Lower lobe of right lung (tissue), 2 donors: ENCODE results near the gene COL4A2. TPM values are rescaled to one million over a fixed set of nuclear protein-coding genes. Genes with fewer than 3 reads are reported as not detected.
"Not testable (repeated sequence)": the region's sequence is repeated elsewhere in the genome, so short reads cannot be mapped to it uniquely, and the experiment has no call there.

Experiments used
- ATAC-seq, 2 donors: fragments of 200-7000 bp; cut with Tn5 transposase; one replicate each; pipeline ENCODE4 v1.9.1; 2020 to 2022; ENCODE audit warnings: mild to moderate bottlenecking in 2 of 2, moderate library complexity in 2 of 2
- DNase-seq: peaks from one replicate; pipeline ENCODE4 v3.0.0-alpha.2; 2020
- H3K27ac ChIP-seq: fragments of 200-600 bp; one replicate; pipeline ENCODE4 v1.8.0; 2022
- H3K27me3 ChIP-seq: fragments of 200-600 bp; one replicate; pipeline ENCODE4 v1.8.0; 2022; ENCODE audit warnings: low read depth
- H3K36me3 ChIP-seq: fragments of 200-600 bp; one replicate; pipeline ENCODE4 v1.8.0; 2022; ENCODE audit warnings: mild to moderate bottlenecking
- H3K4me1 ChIP-seq: fragments of 200-600 bp; one replicate; pipeline ENCODE4 v1.8.0; 2022
- H3K4me3 ChIP-seq: fragments of 200-600 bp; one replicate; pipeline ENCODE4 v1.8.0; 2022; ENCODE audit warnings: mild to moderate bottlenecking
- H3K9me3 ChIP-seq: fragments of 200-600 bp; one replicate; pipeline ENCODE4 v1.8.0; 2022
- intact Hi-C: fragments of 100-400 bp; cut with DNase I; formaldehyde crosslinking; loops from one replicate; pipeline ENCODE4 v1.11.0; 2022
- total RNA-seq: library from RNA; stranded (reverse); fragmentation: NEBNext Ultra II Directional; extraction: Animal tissue kit (Norgen Biotek cat#: 25700); gene quantifications from one replicate; pipeline ENCODE4 v1.2.1, GENCODE V29; 2021
- TF ChIP-seq, protein P1 (sequence below): fragments of 200-600 bp; IDR thresholded peaks from one replicate; pipeline ENCODE4 v1.8.0; 2022; ENCODE audit warnings: antibody characterized with exemption, mild to moderate bottlenecking
- donor health status: DM: no; HTN: yes; CAD: no; lungs with severe emphysema.

Gene COL4A2
- total RNA-seq, 1 donor from 2014 or later = 185 TPM

DNA sequence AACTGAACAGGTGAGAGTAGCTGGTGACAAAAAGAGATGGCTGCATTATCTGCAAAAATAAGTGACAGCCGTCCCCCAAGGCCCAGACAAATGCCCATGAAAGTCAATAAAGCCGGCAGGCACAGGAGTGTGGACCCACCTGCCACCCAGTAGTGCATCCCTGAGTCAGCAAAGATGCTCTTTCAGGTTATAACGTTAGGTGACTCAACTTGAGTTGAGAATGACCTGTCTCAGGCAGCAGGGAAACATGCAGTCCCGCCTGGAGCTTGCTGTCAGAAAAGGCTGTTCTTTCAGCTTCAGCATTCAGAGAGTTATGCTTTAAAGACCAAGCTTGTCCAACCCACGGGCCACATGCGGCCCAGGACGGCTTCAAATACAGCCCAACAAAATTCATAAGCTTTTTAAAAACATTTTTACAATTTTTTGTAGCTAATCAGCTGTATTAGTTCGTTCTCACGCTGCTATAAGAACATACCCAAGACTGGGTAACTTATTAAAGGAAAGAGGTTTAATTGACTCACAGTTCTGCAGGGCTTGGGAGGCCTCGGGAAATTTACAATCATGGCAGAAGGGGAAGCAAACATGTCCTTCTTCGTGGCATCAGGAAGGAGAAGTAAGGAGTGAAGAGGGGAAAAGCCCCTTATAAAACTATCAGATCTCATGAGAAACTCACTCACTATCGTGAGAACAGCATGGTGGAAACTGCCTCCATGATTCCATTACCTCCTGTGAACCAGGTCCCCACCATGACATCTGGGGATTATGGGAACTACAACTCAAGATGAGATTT lies 144.1 kb downstream of the COL4A2 start:
- intact Hi-C loops = no loop called here
- Histone ChIP-seq H3K4me3 (no peak overlapping the region), H3K27ac (no peak overlapping the region), H3K27me3 (no peaks in the 10 kb centered on the region), H3K36me3 (peaks cover 73% of the 10 kb centered on the region), H3K9me3 (no peaks in the 10 kb centered on the region), H3K4me1 (peaks cover 3% of the 10 kb centered on the region)
- DNase-seq = no peak
- TF ChIP-seq, protein P1, sequence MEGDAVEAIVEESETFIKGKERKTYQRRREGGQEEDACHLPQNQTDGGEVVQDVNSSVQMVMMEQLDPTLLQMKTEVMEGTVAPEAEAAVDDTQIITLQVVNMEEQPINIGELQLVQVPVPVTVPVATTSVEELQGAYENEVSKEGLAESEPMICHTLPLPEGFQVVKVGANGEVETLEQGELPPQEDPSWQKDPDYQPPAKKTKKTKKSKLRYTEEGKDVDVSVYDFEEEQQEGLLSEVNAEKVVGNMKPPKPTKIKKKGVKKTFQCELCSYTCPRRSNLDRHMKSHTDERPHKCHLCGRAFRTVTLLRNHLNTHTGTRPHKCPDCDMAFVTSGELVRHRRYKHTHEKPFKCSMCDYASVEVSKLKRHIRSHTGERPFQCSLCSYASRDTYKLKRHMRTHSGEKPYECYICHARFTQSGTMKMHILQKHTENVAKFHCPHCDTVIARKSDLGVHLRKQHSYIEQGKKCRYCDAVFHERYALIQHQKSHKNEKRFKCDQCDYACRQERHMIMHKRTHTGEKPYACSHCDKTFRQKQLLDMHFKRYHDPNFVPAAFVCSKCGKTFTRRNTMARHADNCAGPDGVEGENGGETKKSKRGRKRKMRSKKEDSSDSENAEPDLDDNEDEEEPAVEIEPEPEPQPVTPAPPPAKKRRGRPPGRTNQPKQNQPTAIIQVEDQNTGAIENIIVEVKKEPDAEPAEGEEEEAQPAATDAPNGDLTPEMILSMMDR = no peak
- no peak for ATAC-seq

- H3K27ac ChIP-seq, ATAC-seq, H3K4me3 ChIP-seq, H3K9me3 ChIP-seq, H3K27me3 ChIP-seq, intact Hi-C loops, H3K4me1 ChIP-seq, DNase-seq: not testable (repeated sequence)
- H3K36me3 ChIP-seq = peaks cover 62% of the 10 kb centered on the region
Measured at GRCh38 chr13:110453091-110453490, 146.0 kb downstream of the COL4A2 start.

GRCh38 chr13:110453797-110454196 lies 146.7 kb downstream of the COL4A2 start:
- H3K4me3 ChIP-seq = no peak overlapping the region
- intact Hi-C loops = no loop called here
- no peaks in the 10 kb centered on the region for H3K9me3 ChIP-seq
- H3K27me3 ChIP-seq = no peaks in the 10 kb centered on the region
- no peak for ATAC-seq
- H3K4me1 ChIP-seq = peaks cover 4% of the 10 kb centered on the region
- peaks cover 62% of the 10 kb centered on the region for H3K36me3 ChIP-seq
- TF ChIP-seq, protein P1 = no peak
- no peak for DNase-seq
- no peak overlapping the region for H3K27ac ChIP-seq

DNA sequence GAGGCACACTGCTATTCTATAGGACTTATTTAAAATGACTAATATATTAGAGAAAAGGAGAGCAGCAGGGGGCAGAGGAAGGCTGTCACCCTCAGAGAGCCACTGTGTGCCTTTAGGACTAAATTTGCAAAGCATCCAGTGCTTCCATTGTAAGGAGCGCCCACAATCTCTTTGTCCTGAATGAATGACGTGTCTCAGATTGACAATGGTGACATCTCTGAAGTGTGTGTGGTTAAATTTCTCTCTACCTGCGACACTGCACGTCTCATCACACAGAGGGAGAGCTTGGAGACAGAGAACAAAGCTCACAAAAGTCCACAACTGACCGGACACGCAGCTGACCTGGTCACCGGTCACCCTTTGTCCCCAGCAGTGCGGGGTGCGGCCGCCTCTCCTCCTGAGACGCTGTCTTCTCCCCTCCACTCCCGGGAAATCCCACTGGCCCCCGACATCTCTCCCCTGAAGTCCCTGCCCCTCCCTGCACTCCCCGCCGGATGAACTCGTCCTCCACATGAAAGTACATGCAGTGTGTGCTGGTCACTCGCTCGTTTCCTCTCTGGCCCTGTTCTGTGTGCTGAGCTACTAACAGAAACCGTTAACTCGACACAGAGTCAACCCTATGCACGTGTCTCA lies 147.3 kb downstream of the COL4A2 start:
- intact Hi-C loops = no loop called here
- peaks cover 62% of the 10 kb centered on the region for H3K36me3 ChIP-seq
- DNase-seq = no peak

GRCh38 chr13:110454956-110455355 lies 147.9 kb downstream of the COL4A2 start:
- Histone ChIP-seq H3K27ac (no peak overlapping the region), H3K4me3 (no peak overlapping the region), H3K36me3 (peaks cover 62% of the 10 kb centered on the region), H3K9me3 (no peaks in the 10 kb centered on the region), H3K27me3 (no peaks in the 10 kb centered on the region), H3K4me1 (peaks cover 4% of the 10 kb centered on the region)
- ATAC-seq (peak in 1 of 2 donors; percentile 3), DNase-seq (no peak)
- intact Hi-C loops = no loop called here
- TF ChIP-seq, protein P1 = no peak

More for the DNA sequence above, 147.3 kb downstream of the COL4A2 start:
- Histone ChIP-seq H3K4me1 (peaks cover 4% of the 10 kb centered on the region), H3K9me3 (no peaks in the 10 kb centered on the region), H3K27me3 (no peaks in the 10 kb centered on the region), H3K4me3 (no peak overlapping the region), H3K27ac (no peak overlapping the region)
- ATAC-seq = no peak
- TF ChIP-seq, protein P1 = no peak

DNA sequence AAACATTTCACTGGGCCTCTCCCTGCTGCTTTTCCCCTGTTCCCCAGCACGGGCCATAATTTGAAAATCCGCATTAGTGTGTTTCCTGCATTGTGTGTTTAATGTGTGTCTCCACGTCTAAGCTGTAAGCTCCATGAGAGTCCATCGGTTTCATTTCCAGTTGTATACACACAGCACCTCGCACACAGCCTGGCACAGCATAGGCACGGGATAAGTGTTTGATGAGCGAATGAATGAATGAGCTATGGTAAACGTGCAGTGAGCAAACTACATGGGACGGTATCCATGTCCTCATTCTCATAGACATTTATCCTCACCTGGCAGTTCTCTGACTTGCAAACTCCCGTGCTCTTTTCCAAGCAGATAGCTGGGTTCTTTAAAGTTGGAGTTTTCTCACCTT lies 148.4 kb downstream of the COL4A2 start:
- Histone ChIP-seq H3K4me3 (no peak overlapping the region), H3K36me3 (peaks cover 62% of the 10 kb centered on the region), H3K27ac (no peak overlapping the region), H3K27me3 (no peaks in the 10 kb centered on the region), H3K4me1 (peaks cover 4% of the 10 kb centered on the region), H3K9me3 (no peaks in the 10 kb centered on the region)
- no peak for ATAC-seq
- TF ChIP-seq, protein P1 = no peak
- DNase-seq = no peak
- intact Hi-C loops = no loop called here
